GM18858 (cell line): ENCODE results near the gene IL20RA.
A peak's percentile ranks its signal among the peaks of the same experiment; 100 is the strongest.

Experiments used
- ATAC-seq: cut with Tn5 transposase; IDR thresholded peaks from one replicate; pipeline ENCODE4 v1.9.1; 2021; ENCODE audit not compliant: unreplicated experiment

The IL20RA gene

GRCh38 chr6:137045222-137045789 is 541 bp upstream of the IL20RA start:
- no peak for ATAC-seq

- no peak for ATAC-seq
Observed at GRCh38 chr6:137043710-137044365, 927 bp downstream of the IL20RA start.

GRCh38 chr6:137040393-137040792 is 4.4 kb downstream of the IL20RA start:
- ATAC-seq: no peak

- no peak for ATAC-seq
Observed at GRCh38 chr6:137039010-137039409, 5.8 kb downstream of the IL20RA start.

GRCh38 chr6:137036566-137037300 is 8.0 kb downstream of the IL20RA start:
- ATAC-seq: no peak

GRCh38 chr6:137033828-137034227 is 10.9 kb downstream of the IL20RA start:
- ATAC-seq: peak; percentile 99

GRCh38 chr6:137031122-137031521 is 13.6 kb downstream of the IL20RA start:
- no peak for ATAC-seq

- ATAC-seq: no peak
Observed at GRCh38 chr6:137028912-137029311, 15.9 kb downstream of the IL20RA start.

GRCh38 chr6:137025786-137026730 is 18.7 kb downstream of the IL20RA start:
- ATAC-seq: no peak

- no peak for ATAC-seq
Observed at GRCh38 chr6:137024237-137024990, 20.4 kb downstream of the IL20RA start.

- no peak for ATAC-seq
Observed at GRCh38 chr6:137020776-137021175, 24.0 kb downstream of the IL20RA start.

GRCh38 chr6:137019476-137020272 is 25.1 kb downstream of the IL20RA start:
- ATAC-seq: no peak

- no peak for ATAC-seq
Observed at GRCh38 chr6:137017081-137017480, 27.7 kb downstream of the IL20RA start.

- no peak for ATAC-seq
Observed at GRCh38 chr6:137016356-137016755, 28.4 kb downstream of the IL20RA start.

GRCh38 chr6:137015943-137016342 is 28.8 kb downstream of the IL20RA start:
- ATAC-seq: no peak

- ATAC-seq: no peak
Observed at GRCh38 chr6:137013738-137014602, 30.8 kb downstream of the IL20RA start.

- ATAC-seq: no peak
Observed at GRCh38 chr6:137013031-137013430, 31.7 kb downstream of the IL20RA start.

- ATAC-seq: no peak
Observed at GRCh38 chr6:137011406-137011805, 33.4 kb downstream of the IL20RA start.
